ENCODE results near the gene FERMT3.
"Not testable (repeated sequence)": the region's sequence is repeated elsewhere in the genome, so short reads cannot be mapped to it uniquely, and the experiment has no call there.

FERMT3 gene

GRCh38 chr11:64235437-64236161 is 29.1 kb downstream of the FERMT3 start:
- no peak for DNase-seq

GRCh38 chr11:64237484-64237951 is 31.0 kb downstream of the FERMT3 start:
- no peak for DNase-seq

GRCh38 chr11:64238076-64238475 is 31.6 kb downstream of the FERMT3 start:
- no peak for DNase-seq

- no peak for DNase-seq
Observed at GRCh38 chr11:64238999-64239398, 32.5 kb downstream of the FERMT3 start.

- no peak for DNase-seq
Observed at GRCh38 chr11:64239662-64240434, 33.3 kb downstream of the FERMT3 start.

- peak; percentile 97 for DNase-seq
Observed at GRCh38 chr11:64240435-64241240, 34.1 kb downstream of the FERMT3 start, which contains the start of gene FKBP2. FKBP2 (plus strand) TSS chr11:64241095; CDS start chr11:64242388, 1,293 bp downstream.

GRCh38 chr11:64241241-64241490 is 34.6 kb downstream of the FERMT3 start:
- DNase-seq: peak; percentile 99

GRCh38 chr11:64241491-64242374 is 35.2 kb downstream of the FERMT3 start:
- DNase-seq: no peak

- no peak for DNase-seq
Observed at GRCh38 chr11:64243236-64243854, 36.8 kb downstream of the FERMT3 start.

- DNase-seq: no peak
Observed at GRCh38 chr11:64244107-64244506, 37.6 kb downstream of the FERMT3 start.

- no peak for DNase-seq
Observed at GRCh38 chr11:64244966-64245365, 38.4 kb downstream of the FERMT3 start.

GRCh38 chr11:64245401-64245796 is 38.9 kb downstream of the FERMT3 start:
- no peak for DNase-seq

GRCh38 chr11:64245797-64246620 is 39.5 kb downstream of the FERMT3 start:
- DNase-seq: peak; percentile 94

- DNase-seq: not testable (repeated sequence)
Observed at GRCh38 chr11:64246621-64246870, 40.0 kb downstream of the FERMT3 start.

GRCh38 chr11:64246871-64247728 is 40.6 kb downstream of the FERMT3 start, which contains the start of gene PPP1R14B:
PPP1R14B (minus strand) TSS chr11:64246943; CDS start chr11:64246673, 270 bp downstream.
- DNase-seq: peak; percentile 88

GRCh38 chr11:64247729-64248531 is 41.4 kb downstream of the FERMT3 start:
- no peak for DNase-seq

- no peak for DNase-seq
Observed at GRCh38 chr11:64248578-64248977, 42.1 kb downstream of the FERMT3 start.

GRCh38 chr11:64249038-64249437 is 42.5 kb downstream of the FERMT3 start:
- no peak for DNase-seq

Measured in fibroblast of skin of abdomen (primary cell).